Measurements from ENCODE around the gene B3GNT4.

- TF ChIP-seq POLR2A (IDR thresholded peaks at IDR 0.05; ENCODE audit: low read depth, low read length) (no peak), POLR2AphosphoS5 (IDR thresholded peaks at IDR 0.05; ENCODE audit: low read depth, low read length) (no peak), TAF1 (IDR thresholded peaks at IDR 0.05; ENCODE audit: borderline replicate concordance, low read depth, low read length) (no peak)
Observed at GRCh38 chr12:122203301-122204166, at the start of gene B3GNT4.

Measured in GM12892 (cell line).